Measurements from ENCODE around the gene PRKAR2B.

Gene PRKAR2B

DNA sequence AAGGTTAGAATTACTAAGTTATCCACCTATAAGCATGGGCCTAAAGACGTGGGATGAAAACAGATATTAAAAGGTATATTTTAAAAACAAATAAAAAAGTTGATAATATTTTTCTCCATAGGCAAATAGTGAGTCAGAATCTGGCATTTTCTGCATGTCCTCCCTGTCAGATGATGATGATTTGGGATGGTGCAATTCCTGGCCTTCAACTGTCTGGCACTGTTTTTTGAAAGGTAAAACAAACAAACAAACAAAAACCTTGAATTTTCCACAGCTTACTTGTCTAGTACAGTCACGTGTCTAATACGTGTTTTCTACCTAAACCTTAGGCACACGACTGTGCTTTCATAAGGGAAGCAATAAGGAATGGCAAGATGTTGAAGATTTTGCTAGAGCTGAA is 141.7 kb downstream of the PRKAR2B start:
- H3K9ac ChIP-seq (ENCODE audit: low read length) = no peak overlapping the region
- no peak overlapping the region for H3K27ac ChIP-seq (ENCODE audit: low read length)
- H3K4me1 ChIP-seq (ENCODE audit: low read length) = no peaks in the 10 kb centered on the region
- no peaks in the 10 kb centered on the region for H3K27me3 ChIP-seq (ENCODE audit: low read depth, low read length)
- H3K4me3 ChIP-seq (ENCODE audit: low read length) = no peak overlapping the region
- H2AFZ ChIP-seq (ENCODE audit: low read depth, low read length) = no peak overlapping the region
- peaks cover 21% of the 10 kb centered on the region; the same call in 1 of the 2 replicates for H4K20me1 ChIP-seq (ENCODE audit: insufficient read depth, low read length)
- H3K9me3 ChIP-seq (ENCODE audit: insufficient read depth, low read length) = no peaks in the 10 kb centered on the region
- H3K36me3 ChIP-seq (replicated peaks; ENCODE audit: low read depth, low read length) = peaks cover 64% of the 10 kb centered on the region
- H3K4me2 ChIP-seq (ENCODE audit: low read length) = no peak overlapping the region
- TF ChIP-seq, protein P1, sequence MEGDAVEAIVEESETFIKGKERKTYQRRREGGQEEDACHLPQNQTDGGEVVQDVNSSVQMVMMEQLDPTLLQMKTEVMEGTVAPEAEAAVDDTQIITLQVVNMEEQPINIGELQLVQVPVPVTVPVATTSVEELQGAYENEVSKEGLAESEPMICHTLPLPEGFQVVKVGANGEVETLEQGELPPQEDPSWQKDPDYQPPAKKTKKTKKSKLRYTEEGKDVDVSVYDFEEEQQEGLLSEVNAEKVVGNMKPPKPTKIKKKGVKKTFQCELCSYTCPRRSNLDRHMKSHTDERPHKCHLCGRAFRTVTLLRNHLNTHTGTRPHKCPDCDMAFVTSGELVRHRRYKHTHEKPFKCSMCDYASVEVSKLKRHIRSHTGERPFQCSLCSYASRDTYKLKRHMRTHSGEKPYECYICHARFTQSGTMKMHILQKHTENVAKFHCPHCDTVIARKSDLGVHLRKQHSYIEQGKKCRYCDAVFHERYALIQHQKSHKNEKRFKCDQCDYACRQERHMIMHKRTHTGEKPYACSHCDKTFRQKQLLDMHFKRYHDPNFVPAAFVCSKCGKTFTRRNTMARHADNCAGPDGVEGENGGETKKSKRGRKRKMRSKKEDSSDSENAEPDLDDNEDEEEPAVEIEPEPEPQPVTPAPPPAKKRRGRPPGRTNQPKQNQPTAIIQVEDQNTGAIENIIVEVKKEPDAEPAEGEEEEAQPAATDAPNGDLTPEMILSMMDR (IDR thresholded peaks at IDR 0.05; ENCODE audit: low read depth, low read length) = no peak
- TF ChIP-seq EZH2phosphoT487 (IDR thresholded peaks at IDR 0.05; ENCODE audit: low read depth) = no peak
- 0 out of 2 replicates have a peak, but pooled peaks cover 3% of the 10 kb centered on the region for H3K79me2 ChIP-seq (ENCODE audit: low read length)

DNA sequence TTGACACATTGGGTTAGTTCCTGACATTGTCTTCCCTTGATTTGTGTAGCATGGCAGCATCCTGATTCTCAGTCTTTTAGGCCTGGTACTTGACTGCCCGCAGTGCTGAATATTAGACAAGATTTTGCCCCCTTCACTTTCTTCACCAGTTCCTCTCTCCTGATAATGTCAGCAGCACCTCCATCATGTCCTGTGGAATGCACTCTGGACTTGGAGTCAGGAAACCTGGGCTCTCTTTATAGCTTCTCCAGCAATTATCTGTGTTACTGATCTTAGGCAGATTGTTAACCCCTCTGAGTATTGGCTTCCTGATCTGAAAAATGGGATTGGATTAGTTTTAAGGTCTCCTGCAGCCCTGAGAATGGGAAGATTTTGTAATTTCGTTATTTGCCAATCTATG is 143.3 kb downstream of the PRKAR2B start:
- Histone ChIP-seq H3K79me2 (ENCODE audit: low read length) (0 out of 2 replicates have a peak, but pooled peaks cover 3% of the 10 kb centered on the region), H4K20me1 (ENCODE audit: insufficient read depth, low read length) (peaks cover 17% of the 10 kb centered on the region; the same call in 1 of the 2 replicates), H3K9ac (ENCODE audit: low read length) (no peak overlapping the region), H2AFZ (ENCODE audit: low read depth, low read length) (no peak overlapping the region), H3K9me3 (ENCODE audit: insufficient read depth, low read length) (no peaks in the 10 kb centered on the region), H3K4me1 (ENCODE audit: low read length) (no peaks in the 10 kb centered on the region), H3K27me3 (ENCODE audit: low read depth, low read length) (no peaks in the 10 kb centered on the region), H3K27ac (ENCODE audit: low read length) (no peak overlapping the region), H3K36me3 (replicated peaks; ENCODE audit: low read depth, low read length) (peaks cover 67% of the 10 kb centered on the region), H3K4me3 (ENCODE audit: low read length) (no peak overlapping the region), H3K4me2 (ENCODE audit: low read length) (no peak overlapping the region)
- TF ChIP-seq EZH2phosphoT487 (IDR thresholded peaks at IDR 0.05; ENCODE audit: low read depth) = no peak
- TF ChIP-seq, protein P1 (IDR thresholded peaks at IDR 0.05; ENCODE audit: low read depth, low read length) = no peak

DNA sequence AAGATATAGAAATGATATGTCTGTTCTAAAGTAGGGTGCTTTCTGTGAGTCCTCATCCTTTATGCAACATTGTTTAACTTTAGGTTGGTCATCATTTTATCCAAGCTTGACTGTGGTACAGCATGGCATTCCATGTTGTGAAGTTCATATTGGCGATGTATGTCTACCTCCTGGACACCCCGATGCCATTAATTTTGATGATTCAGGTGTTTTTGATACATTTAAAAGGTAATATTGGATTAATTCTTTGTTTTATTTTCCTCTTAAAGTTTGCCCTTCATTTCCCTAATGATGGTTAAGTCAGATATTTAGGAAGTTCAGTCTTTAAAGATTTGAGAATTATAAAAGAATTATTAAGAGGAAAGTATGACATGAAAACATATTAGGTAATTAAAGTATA is 145.6 kb downstream of the PRKAR2B start:
- H3K36me3 ChIP-seq (replicated peaks; ENCODE audit: low read depth, low read length) = peaks cover 61% of the 10 kb centered on the region

DNA sequence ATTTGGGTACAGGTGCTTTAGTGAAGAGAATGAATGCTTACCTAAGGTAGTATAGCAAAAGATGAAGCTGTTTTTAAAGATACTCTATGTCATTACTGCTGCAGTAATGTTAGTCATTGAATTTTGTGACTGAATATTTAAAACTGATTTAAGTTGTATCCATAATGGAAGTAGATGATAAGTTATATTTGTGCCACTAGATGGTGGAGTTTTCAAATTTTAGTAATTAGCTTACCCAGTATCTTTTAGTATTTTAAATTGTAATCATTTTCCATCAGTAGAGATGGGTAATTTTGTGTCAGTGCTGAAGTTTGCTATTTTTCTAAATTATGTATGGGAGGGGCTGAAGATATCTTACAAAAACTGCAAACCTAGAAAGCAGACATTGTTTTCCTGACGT is 149.5 kb downstream of the PRKAR2B start:
- no peak overlapping the region for H3K27ac ChIP-seq (ENCODE audit: low read length)
- H3K9me3 ChIP-seq (ENCODE audit: insufficient read depth, low read length) = no peaks in the 10 kb centered on the region
- peaks cover 50% of the 10 kb centered on the region for H3K36me3 ChIP-seq (replicated peaks; ENCODE audit: low read depth, low read length)
- H3K4me2 ChIP-seq (ENCODE audit: low read length) = no peak overlapping the region
- no peaks in the 10 kb centered on the region for H3K27me3 ChIP-seq (ENCODE audit: low read depth, low read length)
- no peaks in the 10 kb centered on the region for H3K79me2 ChIP-seq (ENCODE audit: low read length)
- TF ChIP-seq EZH2phosphoT487 (IDR thresholded peaks at IDR 0.05; ENCODE audit: low read depth) = no peak
- TF ChIP-seq, protein P1 (IDR thresholded peaks at IDR 0.05; ENCODE audit: low read depth, low read length) = no peak
- no peaks in the 10 kb centered on the region for H3K4me1 ChIP-seq (ENCODE audit: low read length)
- H3K4me3 ChIP-seq (ENCODE audit: low read length) = no peak overlapping the region
- H3K9ac ChIP-seq (ENCODE audit: low read length) = no peak overlapping the region
- H2AFZ ChIP-seq (ENCODE audit: low read depth, low read length) = no peak overlapping the region
- H4K20me1 ChIP-seq (ENCODE audit: insufficient read depth, low read length) = no peaks in the 10 kb centered on the region

More for the DNA sequence above, 145.6 kb downstream of the PRKAR2B start:
- Histone ChIP-seq H3K27ac (ENCODE audit: low read length) (no peak overlapping the region), H4K20me1 (ENCODE audit: insufficient read depth, low read length) (0 out of 2 replicates have a peak, but pooled peaks cover 10% of the 10 kb centered on the region), H3K9ac (ENCODE audit: low read length) (no peak overlapping the region), H3K79me2 (ENCODE audit: low read length) (no peaks in the 10 kb centered on the region), H3K4me1 (ENCODE audit: low read length) (no peaks in the 10 kb centered on the region), H2AFZ (ENCODE audit: low read depth, low read length) (no peak overlapping the region), H3K9me3 (ENCODE audit: insufficient read depth, low read length) (no peaks in the 10 kb centered on the region), H3K27me3 (ENCODE audit: low read depth, low read length) (no peaks in the 10 kb centered on the region), H3K4me2 (ENCODE audit: low read length) (no peak overlapping the region), H3K4me3 (ENCODE audit: low read length) (no peak overlapping the region)
- TF ChIP-seq EZH2phosphoT487 (IDR thresholded peaks at IDR 0.05; ENCODE audit: low read depth) = no peak
- TF ChIP-seq, protein P1 (IDR thresholded peaks at IDR 0.05; ENCODE audit: low read depth, low read length) = no peak

Measured in OCI-LY3 (cell line).